Measurements from ENCODE around the gene ERC2.

GRCh38 chr3:56107157-56107556, 361.1 kb downstream of the ERC2 start:
- no peak for TF ChIP-seq EP300 (IDR thresholded peaks at IDR 0.05)
- TF ChIP-seq CTCF (IDR thresholded peaks at IDR 0.05): no peak

Data from upper lobe of left lung (tissue), 4 donors.